CD4-positive, alpha-beta memory T cell (primary cell): ENCODE data around the gene CDC6. TPM values are rescaled to one million over a fixed set of nuclear protein-coding genes. Genes with fewer than 3 reads are reported as not detected.

Experiments used
- CTCF ChIA-PET: fragments of 350-600 bp; sonication (Branson Sonifier 250); formaldehyde crosslinking; loops from one replicate; lab custom pipeline; 2021; ENCODE audit warnings: inconsistent platforms; ENCODE audit not compliant: partially characterized antibody; lab: Charles Lee
- POLR2A ChIA-PET: fragments of 350-600 bp; sonication (Branson Sonifier 250); formaldehyde crosslinking; loops from one replicate; lab custom pipeline; 2021; ENCODE audit not compliant: partially characterized antibody; lab: Charles Lee
- DNase-seq, 5 donors: peaks; one replicate each; pipeline versions ENCODE4 v3.0.0 to v3.0.0-alpha.2; 2020 to 2022; ENCODE audit warnings: mixed read lengths in 1 of 5
- H3K27ac ChIP-seq: one replicate; pipeline ENCODE4 v1.7.0; 2013; ENCODE audit warnings: low read depth, low read length
- H3K27me3 ChIP-seq: 2 replicates; pipeline ENCODE4 v1.7.0; 2013; ENCODE audit warnings: mild to moderate bottlenecking, low read length, moderate library complexity; ENCODE audit not compliant: insufficient read depth
- H3K36me3 ChIP-seq: 2 replicates; pipeline ENCODE4 v1.7.0; 2013; ENCODE audit warnings: mild to moderate bottlenecking, low read length, moderate library complexity; ENCODE audit not compliant: insufficient read depth
- H3K4me1 ChIP-seq: 2 replicates; pipeline ENCODE4 v1.7.0; 2013; ENCODE audit warnings: mild to moderate bottlenecking, low read length, moderate library complexity; ENCODE audit not compliant: insufficient read depth
- H3K4me3 ChIP-seq, 2 donors: one replicate each; pipeline ENCODE4 v1.7.0; 2013; ENCODE audit warnings: low read length in 2 of 2, mild to moderate bottlenecking in 1 of 2
- H3K9me3 ChIP-seq, 2 donors: one replicate each; pipeline ENCODE4 v1.7.0; 2013; ENCODE audit warnings: low read length in 2 of 2, control low read depth in 1 of 2; ENCODE audit not compliant: control insufficient read depth in 1 of 2
- H3K27ac Mint-ChIP-seq, 7 donors: one replicate each; pipeline ENCODE4 v1.8.0; 2020 to 2021; ENCODE audit warnings: mixed read lengths in 7 of 7, mild to moderate bottlenecking in 6 of 7, inconsistent platforms in 3 of 7, moderate library complexity in 3 of 7
- H3K27me3 Mint-ChIP-seq, 2 donors: one replicate each; pipeline ENCODE4 v1.8.0; 2020 to 2021; ENCODE audit warnings: mixed read lengths in 2 of 2
- H3K36me3 Mint-ChIP-seq, 2 donors: one replicate each; pipeline ENCODE4 v1.8.0; 2020 to 2021; ENCODE audit warnings: mixed read lengths in 2 of 2, inconsistent platforms in 1 of 2, mild to moderate bottlenecking in 1 of 2
- H3K4me1 Mint-ChIP-seq, 4 donors: one replicate each; pipeline ENCODE4 v1.8.0; 2020 to 2021; ENCODE audit warnings: mixed read lengths in 4 of 4, mild to moderate bottlenecking in 1 of 4
- H3K4me3 Mint-ChIP-seq, 8 donors: one replicate each; pipeline ENCODE4 v1.8.0; 2020 to 2021; ENCODE audit warnings: mixed read lengths in 8 of 8, mild to moderate bottlenecking in 7 of 8, moderate library complexity in 6 of 8, inconsistent platforms in 3 of 8
- H3K9me3 Mint-ChIP-seq, 8 donors: one replicate each; pipeline ENCODE4 v1.8.0; 2020 to 2021; ENCODE audit warnings: mixed read lengths in 8 of 8, mild to moderate bottlenecking in 5 of 8, inconsistent platforms in 3 of 8, moderate library complexity in 1 of 8
- intact Hi-C: fragments of 100-400 bp; cut with micrococcal nuclease; formaldehyde crosslinking; loops from one replicate; pipeline ENCODE4 v1.15.1; 2023
- polyA plus RNA-seq, 2 donors: library from polyadenylated mRNA; unstranded; fragments of 300-500 nt; fragmentation: Illumina TruSeq; gene quantifications; one replicate each; pipeline ENCODE4 v1.2.3, GENCODE V29; 2021
- total RNA-seq, 2 experiments: library from RNA; stranded (reverse); gene quantifications; one replicate each; pipeline ENCODE4 v1.2.3, GENCODE V29; 2021

CDC6 gene, protein sequence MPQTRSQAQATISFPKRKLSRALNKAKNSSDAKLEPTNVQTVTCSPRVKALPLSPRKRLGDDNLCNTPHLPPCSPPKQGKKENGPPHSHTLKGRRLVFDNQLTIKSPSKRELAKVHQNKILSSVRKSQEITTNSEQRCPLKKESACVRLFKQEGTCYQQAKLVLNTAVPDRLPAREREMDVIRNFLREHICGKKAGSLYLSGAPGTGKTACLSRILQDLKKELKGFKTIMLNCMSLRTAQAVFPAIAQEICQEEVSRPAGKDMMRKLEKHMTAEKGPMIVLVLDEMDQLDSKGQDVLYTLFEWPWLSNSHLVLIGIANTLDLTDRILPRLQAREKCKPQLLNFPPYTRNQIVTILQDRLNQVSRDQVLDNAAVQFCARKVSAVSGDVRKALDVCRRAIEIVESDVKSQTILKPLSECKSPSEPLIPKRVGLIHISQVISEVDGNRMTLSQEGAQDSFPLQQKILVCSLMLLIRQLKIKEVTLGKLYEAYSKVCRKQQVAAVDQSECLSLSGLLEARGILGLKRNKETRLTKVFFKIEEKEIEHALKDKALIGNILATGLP
- total RNA-seq (1 to 10 TPM in 1 of 2 experiments, under 1 TPM in 1; 0.72 to 2.1 TPM), polyA plus RNA-seq (under 1 TPM; 0.61 to 0.87 TPM)

DNA sequence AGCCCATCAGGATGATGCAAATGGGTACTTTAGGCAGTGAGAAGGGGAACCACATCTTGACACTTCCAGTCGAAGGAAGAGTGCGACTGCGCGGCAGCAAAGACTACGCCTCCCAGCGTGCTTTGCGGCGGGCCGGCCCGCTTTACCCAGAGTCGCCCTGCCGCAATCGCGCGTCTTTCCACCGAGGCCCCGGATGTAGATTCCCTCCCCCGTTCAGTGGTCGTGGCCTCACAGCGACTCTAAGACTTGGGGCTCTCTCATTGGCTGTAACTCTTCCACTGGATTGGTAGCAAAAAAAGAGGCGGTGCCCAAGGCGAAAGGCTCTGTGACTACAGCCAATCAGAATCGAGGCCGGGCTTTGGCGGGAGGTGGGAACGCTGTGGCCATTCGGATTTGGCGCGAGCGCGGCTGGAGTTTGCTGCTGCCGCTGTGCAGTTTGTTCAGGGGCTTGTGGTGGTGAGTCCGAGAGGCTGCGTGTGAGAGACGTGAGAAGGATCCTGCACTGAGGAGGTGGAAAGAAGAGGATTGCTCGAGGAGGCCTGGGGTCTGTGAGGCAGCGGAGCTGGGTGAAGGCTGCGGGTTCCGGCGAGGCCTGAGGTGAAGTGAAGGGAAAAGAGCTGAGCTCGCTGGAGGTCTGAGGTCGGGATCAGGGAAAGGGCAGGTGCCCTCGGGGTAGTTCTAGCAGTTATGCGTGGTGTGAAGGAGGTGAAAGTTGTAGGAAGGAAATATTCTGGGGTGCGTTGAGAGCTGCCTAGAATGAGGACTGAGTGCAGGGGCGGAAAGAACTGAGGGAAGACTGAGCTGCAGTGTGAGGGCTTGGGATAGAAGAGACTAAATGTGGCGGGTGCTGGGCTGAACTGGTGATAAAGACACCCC is at the start of gene CDC6:
Gene CDC6, plus strand, starts transcription at position 386 of the 876 bp plus-strand sequence. CDS start 1,542 bp downstream, outside the sequence.
- Mint-ChIP-seq H3K4me1 (peaks cover 17 to 40% (median 27%) of the 10 kb centered on the region in 4 donors), H3K36me3 (peaks cover 0 to 9% of the 10 kb centered on the region in 2 donors), H3K27ac (peak within 1 kb of the TSS; percentile 82 to 98 (median 94)), H3K27me3 (no peaks in the 10 kb centered on the region), H3K4me3 (peak within 1 kb of the TSS; percentile 97 to 100 (median 99)), H3K9me3 (no peaks in the 10 kb centered on the region)
- Histone ChIP-seq H3K36me3 (no peaks in the 10 kb centered on the region), H3K4me1 (peaks cover 26% of the 10 kb centered on the region), H3K27me3 (no peaks in the 10 kb centered on the region), H3K4me3 (peak within 1 kb of the TSS; percentile 80 to 89), H3K9me3 (no peaks in the 10 kb centered on the region), H3K27ac (peak within 1 kb of the TSS; percentile 42)
- POLR2A ChIA-PET = interaction anchor here (0.6 to 1.4 kb wide), 5 partner anchors 30 to 246 kb away, joined by 3 to 7 read pairs (median 4); partner anchors contain the start of gene WIPF2
- intact Hi-C loops = loop anchor here (1.0 to 5.0 kb wide), 3 partner anchors 31 to 130 kb away; partner anchors contain the start of genes TOP2A and WIPF2
- peak; percentile 97 to 100 (median 98) for DNase-seq
- CTCF ChIA-PET = interaction anchor here (1.0 to 7.5 kb wide), 7 partner anchors 11 to 174 kb away, joined by 3 to 86 read pairs (median 5); partner anchors contain the start of gene WIPF2

DNA sequence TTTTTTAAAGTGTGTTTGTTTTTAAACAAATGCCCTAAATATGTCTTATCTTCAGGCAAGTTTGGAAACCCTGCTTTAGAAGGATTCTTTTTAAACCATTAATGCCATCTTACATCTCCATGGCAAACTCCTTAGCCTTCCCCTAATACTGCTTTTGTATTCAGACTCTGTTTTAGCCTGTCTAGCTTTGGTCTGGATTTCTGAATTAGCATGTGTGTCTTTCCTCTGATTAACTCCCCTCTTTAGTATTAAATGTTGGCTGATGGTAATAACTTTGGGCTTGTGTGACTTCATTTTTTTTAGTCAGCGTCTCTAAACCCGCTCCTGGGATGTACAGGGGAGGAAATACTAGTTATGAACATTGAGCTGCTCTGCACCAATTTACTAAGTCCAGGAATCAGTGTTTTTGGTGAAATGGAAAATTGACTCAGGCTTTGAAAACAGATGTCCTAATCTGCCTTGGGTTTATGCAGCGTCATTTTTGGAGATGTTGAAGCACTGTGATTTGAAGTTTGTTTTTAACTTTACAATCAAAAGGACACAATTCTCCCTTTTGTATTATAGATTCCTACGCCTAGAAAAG is 46.3 kb upstream of the CDC6 start:
- no peak for DNase-seq
- Histone ChIP-seq H3K27ac (no peak overlapping the region), H3K36me3 (no peaks in the 10 kb centered on the region), H3K4me3 (no peak overlapping the region), H3K4me1 (peaks cover 38% of the 10 kb centered on the region), H3K27me3 (no peaks in the 10 kb centered on the region), H3K9me3 (no peaks in the 10 kb centered on the region)
- ChIA-PET POLR2A (no interaction called here), CTCF (interaction anchor here (0.9 to 3.0 kb wide), 2 partner anchors 22 to 42 kb away, joined by 3 to 9 read pairs; partner anchors contain the start of gene WIPF2)
- intact Hi-C loops = no loop called here
- no peaks in the 10 kb centered on the region for H3K9me3 Mint-ChIP-seq
- H3K27ac Mint-ChIP-seq = peak overlapping the region in 3 of 7 donors; percentile 29 to 89 (median 72)
- no peaks in the 10 kb centered on the region for H3K27me3 Mint-ChIP-seq
- H3K36me3 Mint-ChIP-seq = peaks cover 9 to 30% of the 10 kb centered on the region in 2 donors
- H3K4me3 Mint-ChIP-seq = peak overlapping the region in 1 of 8 donors; percentile 17
- H3K4me1 Mint-ChIP-seq = peaks cover 35 to 54% (median 43%) of the 10 kb centered on the region in 4 donors

GRCh38 chr17:40242774-40243173 is 44.9 kb upstream of the CDC6 start:
- Mint-ChIP-seq H3K36me3 (peaks cover 6 to 24% of the 10 kb centered on the region in 2 donors), H3K4me3 (no peak overlapping the region), H3K9me3 (no peaks in the 10 kb centered on the region), H3K27me3 (no peaks in the 10 kb centered on the region), H3K4me1 (peaks cover 34 to 54% (median 44%) of the 10 kb centered on the region in 4 donors), H3K27ac (peak overlapping the region in 3 of 7 donors; percentile 50 to 74 (median 51))
- ChIA-PET POLR2A (no interaction called here), CTCF (interaction anchor here (1.2 to 3.0 kb wide), 2 partner anchors 24 to 215 kb away, joined by 5 to 9 read pairs; partner anchors contain the start of gene WIPF2)
- intact Hi-C loops = no loop called here
- Histone ChIP-seq H3K9me3 (no peaks in the 10 kb centered on the region), H3K4me3 (no peak overlapping the region), H3K27ac (no peak overlapping the region), H3K4me1 (peaks cover 38% of the 10 kb centered on the region), H3K36me3 (no peaks in the 10 kb centered on the region), H3K27me3 (no peaks in the 10 kb centered on the region)
- DNase-seq = no peak

GRCh38 chr17:40243761-40244160 is 43.9 kb upstream of the CDC6 start:
- DNase-seq = no peak
- Histone ChIP-seq H3K27me3 (no peaks in the 10 kb centered on the region), H3K4me1 (peaks cover 38% of the 10 kb centered on the region), H3K27ac (no peak overlapping the region), H3K9me3 (no peaks in the 10 kb centered on the region), H3K4me3 (no peak overlapping the region), H3K36me3 (no peaks in the 10 kb centered on the region)
- Mint-ChIP-seq H3K27me3 (no peaks in the 10 kb centered on the region), H3K9me3 (no peaks in the 10 kb centered on the region), H3K4me3 (no peak overlapping the region), H3K4me1 (peaks cover 38 to 60% (median 48%) of the 10 kb centered on the region in 4 donors), H3K27ac (peak overlapping the region in 3 of 7 donors; percentile 9 to 73 (median 73)), H3K36me3 (peaks cover 6 to 23% of the 10 kb centered on the region in 2 donors)
- CTCF ChIA-PET = interaction anchor here (1.0 kb wide), 1 partner anchor 25 kb away, joined by 4 read pairs; the partner anchor contains the start of gene WIPF2
- POLR2A ChIA-PET = no interaction called here
- intact Hi-C loops = no loop called here

DNA sequence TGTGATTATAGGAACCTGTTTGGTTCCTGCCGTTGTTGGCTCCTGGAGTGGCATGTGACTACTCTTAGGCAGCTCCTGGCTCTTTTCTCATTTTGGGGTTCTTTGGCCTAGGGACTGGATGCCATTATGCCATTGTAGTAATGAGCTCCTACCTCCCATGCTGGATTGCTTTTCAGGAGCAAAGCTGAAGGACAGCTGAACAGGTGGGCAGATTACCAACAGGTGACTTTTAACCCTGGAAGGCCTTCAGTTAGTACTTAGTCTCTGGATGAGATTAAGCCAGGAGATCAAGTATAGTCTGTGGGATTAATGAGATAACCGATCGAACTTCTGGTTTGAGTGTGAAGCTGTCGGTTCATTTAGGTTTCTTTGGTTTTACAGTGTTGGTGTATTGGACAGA is 43.4 kb upstream of the CDC6 start:
- no peak for DNase-seq
- Histone ChIP-seq H3K36me3 (no peaks in the 10 kb centered on the region), H3K27me3 (no peaks in the 10 kb centered on the region), H3K9me3 (no peaks in the 10 kb centered on the region), H3K27ac (no peak overlapping the region), H3K4me1 (peaks cover 38% of the 10 kb centered on the region), H3K4me3 (no peak overlapping the region)
- peaks cover 6 to 27% of the 10 kb centered on the region in 2 donors for H3K36me3 Mint-ChIP-seq
- no peaks in the 10 kb centered on the region for H3K27me3 Mint-ChIP-seq
- no peak overlapping the region for H3K4me3 Mint-ChIP-seq
- H3K4me1 Mint-ChIP-seq = peaks cover 43 to 65% (median 53%) of the 10 kb centered on the region in 4 donors
- intact Hi-C loops = no loop called here
- ChIA-PET POLR2A (no interaction called here), CTCF (interaction anchor here (0.7 to 1.0 kb wide), 2 partner anchors 14 to 25 kb away, joined by 3 to 4 read pairs; partner anchors contain the start of gene WIPF2)
- no peaks in the 10 kb centered on the region for H3K9me3 Mint-ChIP-seq
- peak overlapping the region in 4 of 7 donors; percentile 9 to 73 (median 60) for H3K27ac Mint-ChIP-seq

- no peaks in the 10 kb centered on the region for H3K9me3 ChIP-seq
- intact Hi-C loops = no loop called here
- H3K4me3 Mint-ChIP-seq = no peak overlapping the region
- H3K4me1 Mint-ChIP-seq = peaks cover 30 to 58% (median 41%) of the 10 kb centered on the region in 4 donors
- H3K27ac ChIP-seq = no peak overlapping the region
- no peak for DNase-seq
- peaks cover 23% of the 10 kb centered on the region for H3K4me1 ChIP-seq
- CTCF ChIA-PET = no interaction called here
- no peaks in the 10 kb centered on the region for H3K9me3 Mint-ChIP-seq
- H3K27me3 ChIP-seq = no peaks in the 10 kb centered on the region
- H3K36me3 Mint-ChIP-seq = peaks cover 4 to 22% of the 10 kb centered on the region in 2 donors
- no peaks in the 10 kb centered on the region for H3K27me3 Mint-ChIP-seq
- no peaks in the 10 kb centered on the region for H3K36me3 ChIP-seq
- no peak overlapping the region for H3K4me3 ChIP-seq
- no peak overlapping the region for H3K27ac Mint-ChIP-seq
- POLR2A ChIA-PET = no interaction called here
These were observed 39.7 kb upstream of the CDC6 start for GRCh38 chr17:40247926-40248495.
